Astrocyte (in vitro differentiated cells and primary cell): ENCODE data around the gene ITGA2B.

Source experiments
- CTCF ChIP-seq: IDR thresholded peaks from 2 replicates; pipeline ENCODE4 v1.5.1; 2011; ENCODE audit warnings: low read depth, mild to moderate bottlenecking, inconsistent platforms, low read length, moderate library complexity; ENCODE audit not compliant: insufficient read depth
- EZH2 ChIP-seq: IDR thresholded peaks from 2 replicates; pipeline ENCODE4 v1.6.1; 2012; ENCODE audit warnings: mild to moderate bottlenecking, low read length, inconsistent platforms; ENCODE audit not compliant: insufficient read depth

DNA sequence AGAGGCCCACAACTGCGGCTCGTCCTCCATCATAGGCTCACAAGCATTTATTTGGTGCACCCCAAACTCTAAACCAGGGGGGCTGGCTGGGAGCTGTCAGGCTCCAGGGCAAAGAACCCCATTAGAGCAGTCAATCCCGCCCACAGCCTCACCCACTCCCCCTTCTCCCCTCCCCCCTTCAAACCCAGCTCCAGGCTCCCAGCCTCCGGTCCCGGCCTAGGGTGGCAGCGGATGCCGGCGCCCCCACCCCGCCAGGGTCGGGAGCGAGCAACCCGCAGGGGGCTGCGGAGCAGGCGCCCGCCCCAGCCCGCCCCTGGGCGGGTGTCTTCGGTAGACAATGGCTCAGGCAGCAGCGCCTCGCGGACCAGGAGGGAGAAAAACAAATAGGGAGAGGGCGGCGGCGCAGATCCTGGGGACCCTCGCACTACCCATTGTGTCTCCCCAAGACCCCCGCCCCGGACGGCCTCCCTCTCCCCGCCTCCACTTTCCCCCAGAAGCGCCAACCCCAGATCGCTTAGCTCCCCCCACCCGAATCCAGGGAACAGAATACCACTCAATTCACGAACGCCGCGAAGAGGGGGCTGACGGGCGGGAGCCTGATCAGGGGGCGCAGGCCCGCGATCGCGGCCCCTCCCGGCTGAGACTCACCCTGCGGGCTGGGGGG lies 26.4 kb downstream of the ITGA2B start:
- no peak for TF ChIP-seq CTCF
- TF ChIP-seq EZH2, result no peak
